GM12878 (cell line): ENCODE measurements around the gene DBN1. TPM values are rescaled to one million over a fixed set of nuclear protein-coding genes. Genes with fewer than 3 reads are reported as not detected.
A peak's percentile ranks its signal among the peaks of the same experiment; 100 is the strongest.

Experiments
- BRCA1 ChIP-seq: IDR thresholded peaks from 2 replicates; pipeline ENCODE4 v1.6.1; 2011; ENCODE audit warnings: low read depth, low read length, improper control_type of control experiment
- CBFB ChIP-seq: IDR thresholded peaks from 2 replicates; pipeline ENCODE4 v1.6.1; 2016; ENCODE audit warnings: antibody characterized with exemption, low read depth
- CBX3 ChIP-seq: fragments of 200-600 bp; sonication (generic); IDR thresholded peaks from 2 replicates; pipeline ENCODE4 v1.6.1; 2016; ENCODE audit warnings: low read depth, borderline replicate concordance
- CBX5 ChIP-seq: sonication (generic); IDR thresholded peaks from 2 replicates; pipeline ENCODE4 v1.6.1; 2016; ENCODE audit warnings: low read depth, moderate library complexity, mild to moderate bottlenecking, inconsistent platforms
- CREB1 ChIP-seq: IDR thresholded peaks from 2 replicates; pipeline ENCODE4 v1.6.1; 2012; ENCODE audit warnings: low read depth, mild to moderate bottlenecking, inconsistent platforms
- DPF2 ChIP-seq: fragments of 450-650 bp; IDR thresholded peaks from 2 replicates; pipeline ENCODE4 v1.6.1; 2017; ENCODE audit warnings: mild to moderate bottlenecking
- EED ChIP-seq: sonication (generic); IDR thresholded peaks from 2 replicates; pipeline ENCODE4 v1.6.1; 2016; ENCODE audit warnings: antibody characterized with exemption, low read depth
- EGR1 ChIP-seq, 2 experiments: IDR thresholded peaks; 1 replicate in 1 of 2; 2 replicates in 1 of 2; pipeline ENCODE4 v1.6.1; 2011 to 2012; ENCODE audit warnings: low read depth in 2 of 2, low read length in 2 of 2, borderline replicate concordance in 1 of 2, mild to moderate bottlenecking in 1 of 2, moderate library complexity in 1 of 2
- HCFC1 ChIP-seq: fragments of 150-350 bp; IDR thresholded peaks from 2 replicates; pipeline ENCODE4 v1.6.1; 2014; ENCODE audit warnings: low read length
- MEF2A ChIP-seq: IDR thresholded peaks from 2 replicates; pipeline ENCODE4 v1.6.1; 2011; ENCODE audit warnings: low read depth, mild to moderate bottlenecking, low read length, moderate library complexity; ENCODE audit not compliant: insufficient read depth
- MYB ChIP-seq: fragments of 150-350 bp; IDR thresholded peaks from 2 replicates; pipeline ENCODE4 v1.6.1; 2014; ENCODE audit warnings: mild to moderate bottlenecking, low read depth, low read length, borderline replicate concordance
- NFYA ChIP-seq: IDR thresholded peaks from 2 replicates; pipeline ENCODE4 v1.6.1; 2011; ENCODE audit warnings: low read depth, mild to moderate bottlenecking, low read length, improper control_type of control experiment, borderline replicate concordance
- NR2C2 ChIP-seq: IDR thresholded peaks from 2 replicates; pipeline ENCODE4 v1.6.1; 2011; ENCODE audit warnings: borderline replicate concordance, low read depth; ENCODE audit not compliant: control insufficient read depth, insufficient read length
- NR2F1 ChIP-seq: fragments of 450-650 bp; conservative IDR thresholded peaks from 2 replicates; pipeline ENCODE4 v1.6.1; 2017; ENCODE audit warnings: mild to moderate bottlenecking
- POLR2AphosphoS5 ChIP-seq: IDR thresholded peaks from 2 replicates; pipeline ENCODE4 v1.6.1; 2011; ENCODE audit warnings: mild to moderate bottlenecking, low read length, inconsistent platforms
- STAT3 ChIP-seq: IDR thresholded peaks from 2 replicates; pipeline ENCODE4 v1.6.1; 2011; ENCODE audit warnings: low read depth, low read length, improper control_type of control experiment
- TAF1 ChIP-seq: IDR thresholded peaks from 2 replicates; pipeline ENCODE4 v1.6.1; 2011; ENCODE audit warnings: mild to moderate bottlenecking, low read depth, low read length, borderline replicate concordance
- YBX1 ChIP-seq: fragments of 450-650 bp; IDR thresholded peaks from 2 replicates; pipeline ENCODE4 v1.6.1; 2016; ENCODE audit warnings: antibody characterized with exemption
- ZNF217 ChIP-seq: fragments of 450-650 bp; IDR thresholded peaks from 2 replicates; pipeline ENCODE4 v1.6.1; 2017; ENCODE audit warnings: antibody characterized with exemption, mild to moderate bottlenecking
- ZNF384 ChIP-seq: IDR thresholded peaks from 2 replicates; pipeline ENCODE4 v1.6.1; 2012; ENCODE audit warnings: low read depth, mild to moderate bottlenecking, low read length, improper control_type of control experiment, borderline replicate concordance
- polyA plus RNA-seq, 11 experiments: library from polyadenylated mRNA; depleted of rRNA in 4 of 11; unstranded in 6 of 11; stranded (reverse) in 5 of 11; fragments of >200 nt; fragmentation: Nextera tagmentation in 4 of 11; fragmentation: Illumina TruSeq in 1 of 11; extraction: Ambion mirVana in 4 of 11; extraction: Trizol in 1 of 11; gene quantifications; 1 replicate in 1 of 11; 2 replicates in 10 of 11; pipeline versions ENCODE4 v1.2.1 to v1.2.3, GENCODE V29; 2011 to 2016; ENCODE audit warnings: inconsistent platforms in 2 of 11, missing spikeins in 2 of 11, low read depth in 1 of 11
- total RNA-seq, 4 experiments: library from RNA; depleted of rRNA in 3 of 4; stranded (reverse); fragments of >200 nt in 3 of 4; fragmentation: Illumina TruSeq in 1 of 4; extraction: Trizol in 1 of 4; gene quantifications; 2 replicates each; pipeline versions ENCODE4 v1.2.1 to v1.2.3, GENCODE V29; 2013 to 2021
- TF ChIP-seq, protein P1 (sequence below): fragments of 450-650 bp; IDR thresholded peaks from 2 replicates; pipeline ENCODE4 v1.6.1; 2017; ENCODE audit warnings: mild to moderate bottlenecking, moderate library complexity
- TF ChIP-seq, protein P2 (sequence below): IDR thresholded peaks from 2 replicates; pipeline ENCODE4 v1.6.1; 2012; ENCODE audit warnings: improper control_type of control experiment, low read depth, low read length; ENCODE audit not compliant: insufficient replicate concordance

DBN1 gene
- total and polyA plus RNA-seq, 10 of the 15 experiments (the other 5 are each of a cell fraction or from before 2014, with no cell fraction given), result 0.18 to 81.0 (median 27.9) TPM

DNA sequence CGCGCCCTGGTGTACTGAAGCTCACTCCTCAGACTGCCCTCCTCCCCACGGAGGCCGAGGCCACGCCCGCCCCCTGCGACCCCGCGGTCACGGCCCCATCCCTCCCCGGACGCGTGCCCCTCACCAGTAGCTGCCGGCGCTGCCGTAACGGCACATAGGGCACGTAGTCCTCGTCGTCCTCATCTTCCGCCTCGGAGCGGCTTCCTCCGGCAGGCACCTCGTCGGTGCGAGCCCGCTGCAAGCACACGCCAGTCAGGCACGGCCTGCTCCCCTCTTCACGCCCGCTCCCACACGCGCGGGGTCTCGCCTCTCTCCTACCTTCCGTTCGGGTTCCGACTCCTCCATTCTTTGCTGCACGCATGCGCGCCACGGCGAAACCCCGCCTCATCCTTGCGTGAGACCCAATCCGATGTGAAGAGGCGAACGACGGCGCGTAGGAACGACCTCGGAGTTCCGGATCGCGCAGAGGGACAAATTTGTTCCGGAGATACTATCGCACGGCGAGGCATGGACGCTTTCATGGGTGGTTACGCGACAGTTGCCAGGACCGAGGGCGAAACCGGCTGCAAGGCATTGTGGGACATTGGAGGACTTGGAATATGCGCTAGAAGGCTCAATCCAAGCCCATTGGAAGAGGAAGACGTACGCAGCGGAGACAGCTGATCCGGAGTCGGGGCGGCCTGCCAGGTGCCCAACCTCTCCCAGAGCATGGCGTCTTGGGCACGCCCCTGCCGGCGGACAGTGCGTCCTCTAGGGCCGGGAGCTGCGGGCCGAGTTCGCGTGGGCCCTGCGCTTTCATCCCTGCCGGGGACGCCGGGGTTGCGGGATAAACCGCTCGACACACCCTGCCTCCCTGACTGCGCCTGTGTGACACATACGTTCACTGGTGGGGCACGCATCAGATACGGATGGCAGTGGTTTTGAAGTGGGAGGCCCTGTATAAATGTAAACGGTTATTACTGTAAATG lies 43.5 kb upstream of the DBN1 start, which contains the start of gene DDX41 (continued):
- TF ChIP-seq, protein P1, sequence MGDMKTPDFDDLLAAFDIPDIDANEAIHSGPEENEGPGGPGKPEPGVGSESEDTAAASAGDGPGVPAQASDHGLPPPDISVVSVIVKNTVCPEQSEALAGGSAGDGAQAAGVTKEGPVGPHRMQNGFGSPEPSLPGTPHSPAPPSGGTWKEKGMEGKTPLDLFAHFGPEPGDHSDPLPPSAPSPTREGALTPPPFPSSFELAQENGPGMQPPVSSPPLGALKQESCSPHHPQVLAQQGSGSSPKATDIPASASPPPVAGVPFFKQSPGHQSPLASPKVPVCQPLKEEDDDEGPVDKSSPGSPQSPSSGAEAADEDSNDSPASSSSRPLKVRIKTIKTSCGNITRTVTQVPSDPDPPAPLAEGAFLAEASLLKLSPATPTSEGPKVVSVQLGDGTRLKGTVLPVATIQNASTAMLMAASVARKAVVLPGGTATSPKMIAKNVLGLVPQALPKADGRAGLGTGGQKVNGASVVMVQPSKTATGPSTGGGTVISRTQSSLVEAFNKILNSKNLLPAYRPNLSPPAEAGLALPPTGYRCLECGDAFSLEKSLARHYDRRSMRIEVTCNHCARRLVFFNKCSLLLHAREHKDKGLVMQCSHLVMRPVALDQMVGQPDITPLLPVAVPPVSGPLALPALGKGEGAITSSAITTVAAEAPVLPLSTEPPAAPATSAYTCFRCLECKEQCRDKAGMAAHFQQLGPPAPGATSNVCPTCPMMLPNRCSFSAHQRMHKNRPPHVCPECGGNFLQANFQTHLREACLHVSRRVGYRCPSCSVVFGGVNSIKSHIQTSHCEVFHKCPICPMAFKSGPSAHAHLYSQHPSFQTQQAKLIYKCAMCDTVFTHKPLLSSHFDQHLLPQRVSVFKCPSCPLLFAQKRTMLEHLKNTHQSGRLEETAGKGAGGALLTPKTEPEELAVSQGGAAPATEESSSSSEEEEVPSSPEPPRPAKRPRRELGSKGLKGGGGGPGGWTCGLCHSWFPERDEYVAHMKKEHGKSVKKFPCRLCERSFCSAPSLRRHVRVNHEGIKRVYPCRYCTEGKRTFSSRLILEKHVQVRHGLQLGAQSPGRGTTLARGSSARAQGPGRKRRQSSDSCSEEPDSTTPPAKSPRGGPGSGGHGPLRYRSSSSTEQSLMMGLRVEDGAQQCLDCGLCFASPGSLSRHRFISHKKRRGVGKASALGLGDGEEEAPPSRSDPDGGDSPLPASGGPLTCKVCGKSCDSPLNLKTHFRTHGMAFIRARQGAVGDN, result no peak; the same call in 1 of the 2 replicates
- TF ChIP-seq HCFC1 (peak; percentile 72), CREB1 (no peak), POLR2AphosphoS5 (peak; percentile 83), ZNF384 (no peak), MEF2A (no peak), NR2F1 (peak; percentile 37), STAT3 (no peak), MYB (no peak), CBFB (peak; percentile 80), EGR1 (IDR thresholded peaks at IDR 0.05; ENCODE audit: borderline replicate concordance in 1 of 2, low read depth in 2 of 2, low read length in 2 of 2) (0 out of 3 replicates have a peak, but pooled peaks of 1 of the 2 experiments have one; percentile 50), YBX1 (no peak), NFYA (no peak), CBX5 (no peak), NR2C2 (no peak), ZNF217 (no peak), EED (peak; percentile 31; the same call in 1 of the 2 replicates), CBX3 (no peak), DPF2 (0 out of 2 replicates have a peak, but pooled peaks have one; percentile 55), TAF1 (peak; percentile 50; the same call in 1 of the 2 replicates), BRCA1 (no peak)
- TF ChIP-seq, protein P2, sequence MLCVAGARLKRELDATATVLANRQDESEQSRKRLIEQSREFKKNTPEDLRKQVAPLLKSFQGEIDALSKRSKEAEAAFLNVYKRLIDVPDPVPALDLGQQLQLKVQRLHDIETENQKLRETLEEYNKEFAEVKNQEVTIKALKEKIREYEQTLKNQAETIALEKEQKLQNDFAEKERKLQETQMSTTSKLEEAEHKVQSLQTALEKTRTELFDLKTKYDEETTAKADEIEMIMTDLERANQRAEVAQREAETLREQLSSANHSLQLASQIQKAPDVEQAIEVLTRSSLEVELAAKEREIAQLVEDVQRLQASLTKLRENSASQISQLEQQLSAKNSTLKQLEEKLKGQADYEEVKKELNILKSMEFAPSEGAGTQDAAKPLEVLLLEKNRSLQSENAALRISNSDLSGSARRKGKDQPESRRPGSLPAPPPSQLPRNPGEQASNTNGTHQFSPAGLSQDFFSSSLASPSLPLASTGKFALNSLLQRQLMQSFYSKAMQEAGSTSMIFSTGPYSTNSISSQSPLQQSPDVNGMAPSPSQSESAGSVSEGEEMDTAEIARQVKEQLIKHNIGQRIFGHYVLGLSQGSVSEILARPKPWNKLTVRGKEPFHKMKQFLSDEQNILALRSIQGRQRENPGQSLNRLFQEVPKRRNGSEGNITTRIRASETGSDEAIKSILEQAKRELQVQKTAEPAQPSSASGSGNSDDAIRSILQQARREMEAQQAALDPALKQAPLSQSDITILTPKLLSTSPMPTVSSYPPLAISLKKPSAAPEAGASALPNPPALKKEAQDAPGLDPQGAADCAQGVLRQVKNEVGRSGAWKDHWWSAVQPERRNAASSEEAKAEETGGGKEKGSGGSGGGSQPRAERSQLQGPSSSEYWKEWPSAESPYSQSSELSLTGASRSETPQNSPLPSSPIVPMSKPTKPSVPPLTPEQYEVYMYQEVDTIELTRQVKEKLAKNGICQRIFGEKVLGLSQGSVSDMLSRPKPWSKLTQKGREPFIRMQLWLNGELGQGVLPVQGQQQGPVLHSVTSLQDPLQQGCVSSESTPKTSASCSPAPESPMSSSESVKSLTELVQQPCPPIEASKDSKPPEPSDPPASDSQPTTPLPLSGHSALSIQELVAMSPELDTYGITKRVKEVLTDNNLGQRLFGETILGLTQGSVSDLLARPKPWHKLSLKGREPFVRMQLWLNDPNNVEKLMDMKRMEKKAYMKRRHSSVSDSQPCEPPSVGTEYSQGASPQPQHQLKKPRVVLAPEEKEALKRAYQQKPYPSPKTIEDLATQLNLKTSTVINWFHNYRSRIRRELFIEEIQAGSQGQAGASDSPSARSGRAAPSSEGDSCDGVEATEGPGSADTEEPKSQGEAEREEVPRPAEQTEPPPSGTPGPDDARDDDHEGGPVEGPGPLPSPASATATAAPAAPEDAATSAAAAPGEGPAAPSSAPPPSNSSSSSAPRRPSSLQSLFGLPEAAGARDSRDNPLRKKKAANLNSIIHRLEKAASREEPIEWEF, result no peak
